ENCODE measurements around the gene EVL.

EVL gene

DNA sequence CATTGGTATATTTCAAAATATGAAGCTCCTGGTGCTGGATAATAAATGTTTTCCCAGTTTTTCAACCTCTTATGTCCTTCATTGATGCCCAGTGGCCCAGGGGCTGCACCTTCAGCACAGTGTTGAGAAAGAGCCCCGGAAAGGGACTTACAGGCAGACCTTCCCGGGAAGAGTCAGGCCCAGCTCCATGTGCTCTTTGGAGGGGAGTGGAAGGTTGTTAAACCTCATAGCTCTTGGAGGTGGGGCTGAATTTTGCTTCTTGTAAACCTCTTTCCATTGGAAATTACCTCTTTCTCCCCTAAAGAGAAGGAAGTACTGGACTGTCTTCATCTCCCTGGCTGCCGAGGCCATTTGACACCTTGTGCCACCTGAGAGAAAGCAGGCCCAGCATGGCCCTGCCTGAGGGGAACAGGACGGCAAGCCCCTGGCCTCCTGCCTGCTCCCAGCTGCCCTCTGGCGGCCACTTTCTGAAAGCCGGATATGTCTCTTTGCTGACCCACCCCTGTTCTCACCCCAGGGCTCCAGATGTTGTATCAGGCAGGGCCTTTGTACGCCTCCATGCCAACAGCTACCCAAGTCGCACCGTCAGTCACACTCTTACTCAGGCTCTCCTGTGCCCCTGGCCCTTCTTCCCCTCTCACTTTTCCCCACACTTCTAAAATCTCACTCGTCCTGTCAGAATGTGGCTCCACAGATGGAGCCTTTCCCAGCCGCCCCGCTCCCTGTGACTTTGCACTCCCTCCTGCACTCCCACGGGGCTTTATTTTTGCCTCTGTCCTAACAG is 43.0 kb downstream of the EVL start:
- DNase-seq, result peak in 51 of 56 donors; percentile 18 to 86 (median 65)

DNA sequence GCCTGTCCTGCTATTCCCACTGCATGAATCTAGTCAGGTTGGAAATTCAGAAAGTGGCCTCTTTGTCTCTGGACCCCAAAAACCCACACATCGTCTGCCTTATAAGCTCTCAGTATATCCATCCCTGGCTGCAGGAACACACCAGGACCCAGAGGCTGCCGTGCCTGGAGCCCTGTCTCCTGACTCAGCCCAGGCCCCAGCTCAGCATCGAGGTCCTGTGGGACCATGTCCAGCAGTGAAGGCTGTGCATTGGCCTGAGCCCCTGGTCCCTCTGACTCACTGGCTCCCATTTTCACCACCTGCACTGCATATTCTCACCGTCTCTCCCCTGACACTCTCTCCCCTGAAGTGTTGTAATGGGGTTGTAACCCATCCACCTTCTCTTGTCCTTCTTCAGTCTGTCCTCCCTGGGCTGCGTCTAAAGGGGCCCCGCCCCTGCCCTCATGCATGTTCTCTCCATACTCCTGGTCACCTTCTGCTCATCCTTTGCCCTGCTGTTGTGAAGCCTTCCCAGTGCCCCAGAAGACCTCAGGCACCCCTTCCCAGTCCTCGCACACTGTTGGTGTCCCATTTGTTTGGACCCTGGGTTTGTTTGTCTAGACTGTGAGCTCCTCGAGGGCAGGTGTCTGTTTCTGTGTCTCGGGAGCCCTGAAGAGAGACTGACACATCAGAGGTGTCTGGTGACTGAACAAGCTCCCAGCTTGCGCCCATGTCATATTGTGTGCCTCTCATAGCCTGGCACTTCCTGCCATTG is 43.8 kb downstream of the EVL start:
- DNase-seq, result no peak

DNA sequence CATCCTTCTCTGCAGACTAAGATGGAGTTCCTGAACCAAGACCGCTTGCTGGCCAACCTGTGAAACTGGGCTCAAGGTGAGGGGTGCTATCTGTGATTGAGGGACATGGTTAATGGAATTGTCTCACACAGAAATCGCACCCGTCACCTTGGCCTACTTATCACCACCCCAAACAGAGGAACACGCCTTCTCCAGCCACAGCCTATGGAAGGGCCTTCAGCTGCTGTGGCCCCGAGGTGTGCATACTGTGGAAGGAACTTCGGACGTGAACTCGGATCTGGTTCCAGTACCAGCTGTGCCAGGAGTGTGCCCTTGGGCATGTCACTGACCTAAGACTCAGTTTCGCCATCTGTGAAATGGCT is 44.4 kb downstream of the EVL start:
- no peak for DNase-seq

DNA sequence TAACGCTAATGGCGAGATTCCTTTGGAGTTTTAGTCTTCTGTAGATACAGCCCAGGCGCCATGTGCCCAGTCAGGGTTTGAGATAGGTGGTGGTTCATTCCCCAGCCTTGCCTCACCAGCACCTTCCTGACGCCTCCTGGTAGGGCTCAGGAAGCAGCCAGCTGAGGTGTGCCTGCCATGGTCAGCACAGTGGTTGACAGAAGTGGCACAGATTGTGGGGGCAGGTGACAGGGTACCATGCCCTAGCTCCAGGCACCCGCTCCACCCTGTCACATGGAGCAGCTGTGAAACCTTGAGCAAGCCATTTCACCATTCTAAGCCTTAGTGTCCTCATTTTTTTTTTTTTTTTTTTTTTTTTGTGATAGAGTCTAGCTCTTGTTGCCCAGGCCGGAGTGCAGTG is 45.6 kb downstream of the EVL start:
- DNase-seq, result no peak

DNA sequence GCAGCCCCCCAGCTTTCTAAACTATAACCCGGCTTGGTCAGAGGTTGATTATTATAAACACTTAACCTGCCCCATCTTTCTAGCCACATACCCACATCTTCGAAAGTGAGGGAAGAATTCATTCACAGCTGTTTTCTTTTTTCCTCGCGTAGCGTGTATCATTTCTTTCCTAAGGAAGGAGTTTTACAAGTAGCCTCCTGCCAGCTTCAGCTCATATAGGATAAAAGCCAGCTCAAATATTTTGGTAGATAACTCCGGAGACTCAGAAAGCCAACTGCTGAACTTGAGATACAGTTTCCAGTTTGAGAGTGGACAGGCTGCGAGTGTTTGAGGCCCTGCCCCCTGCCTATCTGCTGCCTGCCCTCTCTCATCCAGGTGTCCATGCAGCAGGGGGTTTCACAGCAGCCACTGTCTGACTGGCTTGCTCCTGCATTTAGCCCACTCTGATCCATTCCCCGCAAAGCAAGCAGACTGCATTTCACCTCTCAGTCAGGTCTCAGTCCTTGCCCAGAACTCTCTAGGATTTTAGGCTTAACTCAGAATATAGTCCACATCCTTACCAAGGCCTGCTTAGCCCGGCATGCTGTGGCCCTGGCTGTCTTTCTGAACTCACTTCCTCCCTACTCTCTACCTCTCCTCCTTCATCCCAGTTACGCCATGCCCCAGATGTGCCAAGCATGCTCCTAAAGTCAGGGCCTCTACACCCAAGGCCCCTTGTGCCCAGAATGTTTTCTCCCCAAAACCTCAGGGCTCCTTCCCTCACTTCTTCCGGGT is 46.9 kb downstream of the EVL start:
- DNase-seq, result no peak

DNA sequence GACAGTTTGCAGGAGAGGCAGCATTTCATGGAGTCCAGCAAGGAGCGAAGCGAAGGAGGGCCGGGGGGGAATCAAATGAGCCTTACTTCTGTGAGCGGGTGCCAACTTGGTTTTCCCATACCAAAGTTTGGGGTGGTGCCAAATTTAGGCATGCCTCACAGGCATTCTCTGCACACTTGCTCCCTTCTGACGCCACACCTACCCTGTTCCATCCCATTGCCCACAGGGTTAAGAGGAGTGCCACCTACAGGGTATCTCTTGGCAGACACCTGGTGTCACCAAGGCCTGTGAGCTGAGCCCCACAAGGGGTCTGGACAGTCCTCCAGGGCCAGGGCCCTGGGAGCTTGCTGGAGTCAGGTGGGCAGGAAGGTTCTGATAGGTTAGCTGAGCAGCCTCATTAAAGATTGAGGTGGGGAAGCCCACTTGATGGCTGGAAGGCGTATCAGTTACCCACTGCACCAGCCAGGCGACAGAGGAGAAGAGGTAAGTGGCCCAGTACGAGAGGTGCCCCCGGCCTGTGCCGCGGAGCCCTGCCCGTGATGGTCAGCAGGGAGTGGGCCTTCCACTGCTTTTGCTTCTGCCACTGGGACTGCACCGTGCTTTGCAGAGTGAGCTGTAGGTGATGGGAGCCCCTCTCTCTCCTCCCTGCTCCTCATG is 49.0 kb downstream of the EVL start:
- DNase-seq, result no peak

DNA sequence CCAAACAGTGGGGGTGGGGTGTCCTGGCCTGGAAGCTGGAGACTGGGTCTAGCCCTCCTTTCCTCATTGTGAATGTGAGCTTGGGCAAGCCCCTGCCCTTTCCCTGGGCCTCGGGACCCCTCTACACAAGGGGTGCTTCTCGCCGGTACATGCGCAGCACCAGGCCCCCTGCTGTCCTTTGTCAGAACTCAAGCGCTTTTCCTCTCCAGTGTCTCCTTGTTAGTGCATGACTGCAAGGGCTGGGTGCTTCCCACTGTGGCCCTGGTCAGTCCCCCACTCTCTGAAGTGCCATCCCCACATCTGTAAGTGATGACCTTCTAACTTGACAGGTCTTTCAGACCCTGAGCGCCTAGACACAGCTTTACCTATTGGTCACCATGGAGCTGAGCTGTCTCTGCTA is 50.0 kb downstream of the EVL start:
- DNase-seq, result peak in 3 of 56 donors; percentile 28 to 66 (median 37)

DNA sequence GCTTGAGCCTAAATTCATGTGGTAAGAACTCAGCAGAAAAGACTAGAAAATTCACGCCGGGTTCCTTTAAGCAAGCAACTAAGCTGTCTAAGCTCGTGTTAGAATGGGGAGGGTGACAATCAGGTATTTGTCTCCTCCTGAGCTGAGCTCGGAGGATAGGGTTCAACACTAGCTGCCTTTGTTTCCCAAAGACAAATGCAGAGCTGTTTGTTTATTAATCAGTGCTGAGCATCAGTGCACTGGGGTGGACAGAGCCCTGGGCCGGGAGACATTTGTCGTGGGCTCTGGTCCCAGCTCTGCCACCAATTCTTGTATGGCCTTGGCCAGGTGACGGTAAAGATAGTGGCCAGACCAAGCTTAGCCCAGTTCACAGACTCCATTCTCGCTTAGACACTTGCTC is 50.5 kb downstream of the EVL start:
- peak in 32 of 56 donors; percentile 23 to 77 (median 50) for DNase-seq

DNA sequence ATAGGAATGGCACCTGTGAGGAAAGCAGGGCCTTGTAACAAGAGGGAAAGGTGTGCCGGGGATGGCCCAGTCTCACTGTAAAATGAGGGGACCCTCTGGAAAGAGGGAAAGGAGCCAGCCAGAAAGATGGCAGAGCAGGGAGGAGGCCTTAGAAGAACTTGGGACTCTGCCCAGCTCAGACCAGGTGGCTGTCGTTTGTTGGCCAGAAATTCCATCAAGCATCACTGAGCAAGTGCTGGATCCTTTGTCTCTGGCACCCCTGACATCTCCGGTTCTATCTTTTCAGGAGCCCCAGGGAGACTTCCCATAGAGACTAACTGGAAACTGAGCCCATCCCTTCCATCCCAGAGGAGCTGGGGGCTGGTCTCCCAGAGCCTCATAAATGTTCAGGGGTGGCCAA is 50.9 kb downstream of the EVL start:
- DNase-seq, result peak in 1 of 56 donors; percentile 30

DNA sequence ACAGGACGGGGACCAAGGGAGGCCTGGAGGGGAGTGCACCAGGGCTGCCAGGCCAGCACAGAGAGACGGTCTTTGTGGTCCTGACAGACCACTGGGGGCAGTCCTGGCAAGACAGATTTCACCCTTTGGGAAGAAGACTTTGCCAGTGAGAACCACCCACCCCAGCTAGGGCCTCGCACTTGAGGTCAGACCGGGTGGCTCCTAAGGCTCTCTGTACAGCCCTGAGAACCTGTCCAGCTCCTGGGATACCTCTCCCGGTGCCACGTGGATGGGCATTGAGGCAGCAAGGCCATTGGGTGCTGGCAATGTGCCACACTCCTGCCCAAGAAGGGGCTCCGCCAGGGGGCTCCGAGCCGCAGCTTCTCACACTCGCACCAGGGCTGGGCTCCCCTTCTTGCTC is 51.8 kb downstream of the EVL start:
- DNase-seq, result no peak

DNA sequence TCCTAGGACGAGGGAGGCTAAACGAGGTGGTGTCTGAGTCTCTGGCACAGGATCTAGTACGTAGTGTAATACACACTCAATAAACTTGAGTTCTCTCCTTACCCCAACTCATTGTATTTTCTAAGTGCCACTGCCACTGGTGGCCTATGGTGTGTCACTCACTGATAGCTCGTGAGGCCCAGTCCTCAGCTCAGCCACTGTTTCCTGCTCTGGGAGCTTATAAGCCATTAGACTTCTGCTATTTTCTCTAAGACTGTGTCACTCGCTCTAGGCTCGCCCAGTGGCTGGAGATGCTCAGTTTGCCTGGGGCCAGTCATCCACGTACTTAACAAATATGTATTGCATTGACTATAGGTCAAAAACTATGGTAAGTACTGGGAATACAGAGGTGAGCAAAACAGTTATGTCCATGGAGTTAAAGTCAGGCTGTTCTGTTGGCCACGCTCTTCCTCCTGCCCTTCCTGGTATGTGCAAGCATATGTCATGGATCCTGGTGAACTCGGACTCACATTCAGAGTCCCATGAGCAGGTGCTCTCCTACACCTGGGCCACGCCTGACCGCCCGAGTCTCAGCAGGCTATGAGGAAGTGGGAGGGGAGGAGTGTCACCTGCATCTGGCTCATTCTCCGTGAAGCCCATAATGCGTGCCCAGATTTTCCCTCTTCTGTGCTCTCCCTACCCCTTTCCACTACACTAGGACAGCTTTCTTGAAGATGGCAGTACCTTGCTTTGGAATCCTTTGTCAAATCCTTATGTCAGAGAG is 52.6 kb downstream of the EVL start:
- no peak for DNase-seq

DNA sequence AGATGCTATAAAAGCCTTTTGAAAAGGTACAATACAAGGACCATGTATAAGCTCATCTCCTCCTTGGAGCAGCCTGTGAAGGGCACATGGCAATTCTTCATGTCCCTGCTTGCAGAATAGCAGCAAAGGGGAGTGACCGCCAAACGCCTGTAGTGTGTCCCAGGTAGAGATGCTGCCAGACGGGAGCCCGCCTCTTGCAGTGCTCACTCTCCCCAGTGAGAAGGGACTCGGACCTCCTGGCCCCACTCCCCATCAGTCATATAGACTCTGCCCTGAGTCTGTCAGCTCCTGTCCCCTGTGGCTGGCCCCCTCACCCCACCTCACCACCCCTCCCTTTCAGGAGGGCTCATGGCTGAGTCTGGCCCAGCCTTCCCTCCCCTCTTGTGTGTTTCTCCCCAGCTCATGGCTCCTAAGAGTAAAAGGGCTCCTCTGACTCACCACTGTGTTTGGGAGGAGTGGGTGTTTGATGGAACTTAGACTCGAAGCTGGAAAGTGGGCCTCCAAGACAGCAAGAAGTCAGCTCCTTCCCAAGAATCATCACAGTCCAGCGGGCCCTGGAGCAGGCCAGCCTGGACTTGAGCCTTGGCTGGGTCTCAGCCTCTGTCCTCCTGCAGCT is 53.3 kb downstream of the EVL start:
- DNase-seq, result peak in 2 of 56 donors; percentile 19

DNA sequence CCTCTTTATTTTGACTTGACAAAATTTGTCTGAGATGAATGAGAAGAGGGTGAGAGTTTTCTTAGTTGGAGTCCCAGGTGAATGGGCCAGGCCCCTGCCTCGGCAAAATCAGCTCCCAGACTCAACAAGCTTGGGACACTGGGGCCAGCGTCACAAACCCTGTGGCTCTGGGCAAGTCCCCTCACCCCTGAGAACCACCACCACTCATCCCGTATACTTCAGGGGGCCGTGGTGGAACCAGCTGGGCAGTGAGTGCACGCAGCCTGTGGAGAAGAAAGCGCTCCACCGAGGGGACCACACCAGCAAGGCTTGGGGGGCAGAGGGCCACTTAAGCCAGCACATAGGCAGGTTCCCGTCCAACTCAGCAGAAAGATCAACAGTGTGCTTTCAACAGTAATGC is 54.0 kb downstream of the EVL start:
- DNase-seq, result no peak

DNA sequence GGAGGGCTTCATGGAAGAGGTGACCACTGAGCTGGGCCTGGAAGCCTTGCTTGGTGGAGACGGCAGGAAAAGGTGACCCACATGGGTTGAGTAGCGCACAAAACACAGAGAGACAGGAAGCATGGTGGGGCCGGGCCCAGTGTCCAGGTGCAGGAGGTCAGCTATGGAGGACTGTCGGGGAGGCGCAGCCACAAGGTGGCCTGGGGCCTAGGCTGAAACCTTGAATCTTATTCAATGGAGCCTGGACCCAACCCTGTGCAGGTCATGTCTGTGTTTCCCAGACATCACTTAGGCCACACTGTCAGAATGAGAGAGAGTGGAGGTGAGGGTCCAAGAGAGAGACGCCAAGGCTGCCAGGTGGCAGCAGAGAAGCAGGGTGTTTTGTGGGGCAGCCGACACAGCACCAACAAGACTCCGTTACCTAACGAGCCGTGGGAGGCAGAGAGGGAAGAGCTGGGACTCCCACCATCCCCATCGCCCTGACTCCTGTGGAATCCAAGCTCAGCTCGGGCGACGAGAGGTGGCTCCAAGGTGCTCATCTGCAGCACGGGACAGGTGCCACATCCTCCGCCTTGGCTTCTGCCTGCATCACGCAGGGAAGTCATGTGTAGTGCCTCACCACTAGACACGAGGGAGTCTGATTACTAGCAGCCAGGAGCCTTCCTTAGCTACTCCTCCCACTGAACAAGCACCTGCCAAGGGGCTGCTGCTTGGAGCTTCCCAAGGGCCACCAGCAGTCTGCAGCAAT is 55.5 kb downstream of the EVL start:
- DNase-seq, result peak in 22 of 56 donors; percentile 12 to 67 (median 38)

DNA sequence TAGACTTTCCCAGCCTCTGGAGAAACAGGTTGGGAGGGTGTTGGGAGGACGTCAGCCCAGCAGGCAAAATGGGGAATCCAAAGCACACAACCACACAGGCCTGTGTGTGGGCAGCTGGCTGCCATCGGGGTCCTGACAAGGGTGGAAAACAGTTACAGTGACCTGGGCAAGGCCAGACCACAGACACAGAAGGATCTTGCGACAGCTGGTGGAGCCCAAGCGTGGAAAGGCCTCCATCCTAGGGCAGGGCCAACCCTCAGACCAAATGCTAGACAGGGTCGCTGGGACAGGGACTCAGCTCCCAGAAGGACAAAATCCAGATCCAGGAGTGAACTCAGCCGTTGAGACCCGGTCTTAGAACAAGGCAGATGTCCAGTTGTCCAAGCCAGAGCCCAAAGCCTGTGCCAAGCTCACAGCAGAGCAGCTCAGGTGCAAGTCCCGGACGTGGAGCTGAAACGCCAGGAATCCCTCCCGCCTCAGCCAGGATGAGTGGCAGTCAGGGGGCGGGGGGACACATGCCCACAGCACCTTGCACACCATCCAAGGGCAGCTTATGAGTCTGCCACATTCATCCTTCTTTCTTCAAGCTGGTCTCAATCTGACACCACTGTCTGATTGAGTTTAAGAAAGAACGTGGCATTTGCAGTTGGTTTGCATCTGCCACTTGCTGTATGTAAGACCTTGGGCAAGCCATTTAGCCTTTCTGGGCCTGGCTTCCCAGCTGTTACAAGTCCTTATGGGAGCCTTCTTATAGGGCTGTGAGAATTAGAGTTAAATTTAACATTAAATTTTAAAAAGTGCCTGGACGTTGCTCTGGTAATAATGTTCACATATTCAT is 56.6 kb downstream of the EVL start:
- no peak for DNase-seq

DNA sequence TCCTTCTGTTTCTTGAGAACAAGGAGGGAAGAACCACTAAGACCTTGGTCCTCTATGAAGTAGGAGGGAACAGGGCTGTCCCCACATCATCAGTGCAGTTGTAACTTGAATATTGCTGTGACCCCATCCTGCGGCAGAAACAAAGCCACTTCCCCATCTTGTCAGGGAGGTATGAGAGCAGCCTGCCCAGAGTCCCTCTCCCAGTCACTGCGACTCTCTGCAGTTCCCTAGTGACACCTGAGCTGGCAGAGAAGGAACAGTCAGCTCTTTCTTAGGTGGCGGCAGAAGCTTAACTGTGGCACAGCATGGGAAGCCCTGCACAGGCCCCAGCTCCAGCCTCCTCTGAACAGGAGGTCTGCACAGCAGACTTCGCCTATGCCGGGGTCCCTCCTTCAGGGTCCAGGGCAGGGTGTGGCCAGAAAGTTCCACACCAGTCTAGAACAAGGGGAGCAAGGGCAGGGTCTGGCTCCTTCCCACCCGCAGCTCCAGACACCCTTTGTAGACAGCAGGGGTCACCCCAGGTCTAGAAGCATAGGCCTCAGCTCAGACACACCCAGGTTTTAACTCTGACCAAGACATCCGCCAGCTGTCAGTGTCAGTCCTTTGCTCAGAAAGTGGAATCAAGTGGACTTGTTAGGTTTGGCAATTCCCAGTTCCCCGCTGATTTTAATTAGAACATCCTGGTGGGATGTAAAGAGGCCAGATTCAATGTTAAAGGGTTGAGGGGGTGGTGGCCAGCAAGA is 57.4 kb downstream of the EVL start:
- DNase-seq, result no peak

DNA sequence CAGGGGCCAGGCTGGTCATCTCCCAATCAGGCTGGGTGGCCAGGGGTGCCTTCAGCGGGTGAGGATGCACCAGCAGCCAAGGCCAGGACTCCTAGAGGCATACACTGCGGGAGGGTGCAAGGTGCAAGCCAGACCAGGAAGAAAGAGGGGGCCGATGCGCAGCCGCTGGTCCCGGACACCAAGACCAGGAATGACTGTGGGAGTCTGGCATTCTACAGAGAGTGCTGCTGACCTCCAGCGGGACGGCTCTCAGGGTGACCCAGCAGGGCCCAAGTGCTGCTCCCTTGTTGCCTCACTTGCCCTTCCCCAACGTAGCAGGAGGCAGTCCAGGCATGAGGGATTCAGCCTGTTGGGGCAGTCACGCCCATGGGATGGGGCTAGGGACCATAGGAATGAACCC is 58.4 kb downstream of the EVL start:
- no peak for DNase-seq

DNA sequence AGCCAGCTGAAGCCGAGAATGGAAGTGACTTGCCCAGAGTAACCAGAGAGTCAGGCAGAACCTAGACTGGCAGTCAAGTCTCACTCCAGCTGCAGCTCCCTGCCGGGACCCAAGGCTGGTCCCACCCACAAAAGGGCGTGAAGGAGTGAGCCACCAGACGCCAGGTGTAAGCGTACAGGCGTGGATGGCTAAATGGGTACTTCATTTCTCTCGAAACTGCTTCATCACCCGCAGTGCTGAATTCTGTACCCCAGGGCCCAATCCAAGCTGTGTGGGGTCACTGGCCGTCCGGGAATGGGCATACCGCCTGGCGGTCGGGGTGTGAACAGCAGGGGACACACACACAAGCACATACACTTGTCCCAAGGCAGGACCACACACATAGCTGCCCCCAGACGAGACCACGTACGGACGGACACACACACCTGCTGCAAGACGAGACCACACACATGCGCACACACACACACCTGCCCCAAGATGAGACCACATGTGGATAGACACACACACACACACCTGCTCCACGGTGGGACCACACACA is 59.4 kb downstream of the EVL start:
- no peak for DNase-seq

All from nucleus accumbens (tissue), 56 donors.